MM.1S (cell line): ENCODE results near the gene ZNF212.

Experiments
- EZH2 ChIP-seq: fragments of 300-600 bp; sonication (generic); optimal IDR thresholded peaks from 2 replicates; pipeline ENCODE3; 2017; ENCODE audit warnings: low read depth, mild to moderate bottlenecking, antibody characterized with exemption, low read length, mixed read lengths
- EZH2phosphoT487 ChIP-seq: fragments of 300-600 bp; sonication (generic); IDR thresholded peaks from 2 replicates; pipeline ENCODE4 v1.6.1; 2018; ENCODE audit warnings: antibody characterized with exemption, low read length
- TF ChIP-seq, protein P1 (sequence below): fragments of 300-600 bp; sonication (generic); IDR thresholded peaks from 2 replicates; pipeline ENCODE4 v1.5.1; 2016; ENCODE audit warnings: antibody characterized with exemption, low read length, mixed read lengths

GRCh38 chr7:149225106-149225505 is 14.3 kb upstream of the ZNF212 start:
- TF ChIP-seq, protein P1, sequence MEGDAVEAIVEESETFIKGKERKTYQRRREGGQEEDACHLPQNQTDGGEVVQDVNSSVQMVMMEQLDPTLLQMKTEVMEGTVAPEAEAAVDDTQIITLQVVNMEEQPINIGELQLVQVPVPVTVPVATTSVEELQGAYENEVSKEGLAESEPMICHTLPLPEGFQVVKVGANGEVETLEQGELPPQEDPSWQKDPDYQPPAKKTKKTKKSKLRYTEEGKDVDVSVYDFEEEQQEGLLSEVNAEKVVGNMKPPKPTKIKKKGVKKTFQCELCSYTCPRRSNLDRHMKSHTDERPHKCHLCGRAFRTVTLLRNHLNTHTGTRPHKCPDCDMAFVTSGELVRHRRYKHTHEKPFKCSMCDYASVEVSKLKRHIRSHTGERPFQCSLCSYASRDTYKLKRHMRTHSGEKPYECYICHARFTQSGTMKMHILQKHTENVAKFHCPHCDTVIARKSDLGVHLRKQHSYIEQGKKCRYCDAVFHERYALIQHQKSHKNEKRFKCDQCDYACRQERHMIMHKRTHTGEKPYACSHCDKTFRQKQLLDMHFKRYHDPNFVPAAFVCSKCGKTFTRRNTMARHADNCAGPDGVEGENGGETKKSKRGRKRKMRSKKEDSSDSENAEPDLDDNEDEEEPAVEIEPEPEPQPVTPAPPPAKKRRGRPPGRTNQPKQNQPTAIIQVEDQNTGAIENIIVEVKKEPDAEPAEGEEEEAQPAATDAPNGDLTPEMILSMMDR, result no peak
- TF ChIP-seq EZH2 (no peak), EZH2phosphoT487 (no peak)
